Measurements from ENCODE around the gene TUBB6.

Gene TUBB6

DNA sequence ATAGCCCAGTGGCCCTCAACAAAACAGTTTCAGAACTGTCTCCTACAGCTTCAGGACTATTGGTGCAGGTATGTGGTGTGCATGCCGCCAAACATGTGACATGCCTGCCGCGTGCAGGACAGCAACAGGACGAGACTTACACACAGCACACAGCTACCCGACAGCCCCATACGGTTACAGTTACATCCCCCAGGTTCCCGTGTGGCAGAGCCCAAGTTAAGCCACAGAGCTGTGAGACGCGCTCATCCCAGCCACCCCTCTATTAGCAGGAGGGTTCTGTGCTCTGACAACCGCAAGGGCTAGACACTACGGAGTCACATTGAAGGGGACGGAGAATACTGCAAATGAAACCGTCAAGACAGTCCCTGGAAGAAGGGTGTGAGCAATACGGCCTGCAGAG, 16.4 kb upstream of the TUBB6 start:
- DNase-seq: no peak

DNA sequence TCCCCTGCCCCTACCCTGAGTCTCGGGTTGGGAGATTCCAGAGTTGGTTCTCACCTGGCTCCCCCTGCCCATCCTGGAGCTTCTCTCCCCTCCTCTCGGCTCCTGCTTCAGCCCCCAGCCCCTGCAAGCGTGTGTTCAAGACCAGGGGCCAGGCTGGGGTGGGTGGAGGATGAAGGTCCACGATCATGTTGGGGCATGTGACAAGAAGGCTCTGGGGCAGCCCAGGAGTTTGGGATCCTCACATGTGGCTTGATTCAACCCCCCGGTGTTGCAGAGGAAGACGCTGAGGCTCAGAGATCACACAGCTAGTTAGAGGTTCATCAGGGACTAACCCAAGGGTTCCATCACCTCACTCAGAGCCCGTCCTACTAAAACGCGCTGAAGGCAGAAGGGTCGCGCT, 14.2 kb upstream of the TUBB6 start:
- DNase-seq: no peak

DNA sequence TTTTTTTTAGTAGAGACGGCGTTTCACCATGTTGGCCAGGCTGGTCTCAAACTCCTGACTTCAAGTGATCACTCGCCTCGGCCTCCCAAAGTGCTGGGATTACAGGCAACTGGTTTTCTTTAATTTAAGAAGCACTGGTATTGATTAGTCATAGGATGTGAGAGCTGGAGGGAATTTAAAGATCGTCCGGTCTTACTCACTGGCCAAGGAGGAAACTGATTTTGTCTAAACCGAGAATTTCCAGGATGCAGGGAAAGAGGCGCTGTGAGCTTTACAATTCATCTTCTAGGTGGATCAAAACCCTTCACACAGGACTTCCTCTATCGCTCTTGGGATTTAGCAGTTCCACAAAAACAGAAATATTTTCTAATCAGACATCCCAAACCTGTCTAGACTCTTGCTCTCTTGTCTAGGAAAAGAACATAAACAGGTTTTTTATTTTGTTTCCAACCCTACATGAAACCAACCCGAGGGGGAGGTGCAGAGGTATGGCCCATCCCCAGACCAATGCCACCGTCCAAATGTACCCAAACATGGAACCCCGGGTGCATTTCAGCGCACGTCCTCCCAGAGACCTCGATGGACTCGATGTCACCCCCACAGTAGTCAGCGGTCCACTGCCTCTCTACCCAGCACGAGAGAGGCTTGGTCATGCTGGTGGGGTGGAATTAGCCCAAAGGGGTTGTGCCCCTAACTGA, 12.5 kb upstream of the TUBB6 start:
- DNase-seq: no peak

DNA sequence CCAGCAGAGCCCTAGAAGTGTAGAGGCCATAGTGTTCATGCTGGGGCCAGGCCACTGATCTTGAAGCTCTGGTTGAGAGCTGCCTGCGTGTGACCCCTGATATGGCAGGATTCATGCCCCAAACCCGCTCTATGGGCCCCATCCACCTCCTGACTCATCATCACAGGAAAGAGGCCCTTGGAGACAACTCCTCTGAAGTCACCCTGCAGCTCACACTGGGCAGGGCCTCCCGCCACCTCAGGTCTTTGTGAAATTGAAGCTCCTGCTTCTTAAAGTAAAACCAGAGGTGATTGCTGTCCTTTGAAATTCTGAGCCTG, 12.0 kb upstream of the TUBB6 start:
- DNase-seq: no peak

DNA sequence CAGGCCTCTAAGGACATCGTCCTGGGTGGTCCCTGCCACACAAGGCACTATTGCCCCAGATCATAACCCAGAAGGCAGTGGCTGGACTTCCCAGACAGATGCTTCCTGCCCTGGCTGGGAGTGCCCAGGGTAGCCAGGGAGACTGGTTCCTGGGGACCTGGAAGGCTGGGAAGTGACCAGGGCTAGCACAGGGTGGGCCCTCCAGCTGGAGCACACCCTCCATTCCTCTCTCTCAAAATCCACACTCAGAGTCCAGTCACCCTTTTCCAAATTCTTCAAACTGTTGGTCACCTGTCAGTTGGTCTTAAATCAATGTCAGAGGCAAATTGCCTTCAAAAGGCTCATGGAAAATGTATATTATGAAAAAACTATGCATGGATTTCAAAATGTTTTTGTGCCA, 11.6 kb upstream of the TUBB6 start:
- DNase-seq: no peak

DNA sequence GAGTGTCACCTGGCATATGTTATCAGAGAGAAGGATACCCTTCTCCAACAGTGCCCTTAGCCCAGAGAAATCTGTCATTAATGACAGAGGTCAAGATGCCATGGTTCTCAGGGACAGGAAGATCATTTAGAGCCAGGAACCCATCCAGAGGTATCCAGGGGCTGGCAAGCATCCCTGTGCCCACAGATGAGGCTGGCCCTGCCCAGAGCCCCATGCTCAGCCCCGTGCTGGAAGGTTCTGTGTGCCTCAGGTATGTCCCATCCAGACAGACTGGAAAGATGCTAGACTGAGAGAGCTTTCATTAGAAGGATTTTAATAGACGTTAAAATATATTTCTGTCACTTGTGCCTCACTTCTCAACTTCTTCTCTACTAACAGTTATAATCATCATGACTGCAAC, 8.2 kb upstream of the TUBB6 start:
- DNase-seq: no peak

DNA sequence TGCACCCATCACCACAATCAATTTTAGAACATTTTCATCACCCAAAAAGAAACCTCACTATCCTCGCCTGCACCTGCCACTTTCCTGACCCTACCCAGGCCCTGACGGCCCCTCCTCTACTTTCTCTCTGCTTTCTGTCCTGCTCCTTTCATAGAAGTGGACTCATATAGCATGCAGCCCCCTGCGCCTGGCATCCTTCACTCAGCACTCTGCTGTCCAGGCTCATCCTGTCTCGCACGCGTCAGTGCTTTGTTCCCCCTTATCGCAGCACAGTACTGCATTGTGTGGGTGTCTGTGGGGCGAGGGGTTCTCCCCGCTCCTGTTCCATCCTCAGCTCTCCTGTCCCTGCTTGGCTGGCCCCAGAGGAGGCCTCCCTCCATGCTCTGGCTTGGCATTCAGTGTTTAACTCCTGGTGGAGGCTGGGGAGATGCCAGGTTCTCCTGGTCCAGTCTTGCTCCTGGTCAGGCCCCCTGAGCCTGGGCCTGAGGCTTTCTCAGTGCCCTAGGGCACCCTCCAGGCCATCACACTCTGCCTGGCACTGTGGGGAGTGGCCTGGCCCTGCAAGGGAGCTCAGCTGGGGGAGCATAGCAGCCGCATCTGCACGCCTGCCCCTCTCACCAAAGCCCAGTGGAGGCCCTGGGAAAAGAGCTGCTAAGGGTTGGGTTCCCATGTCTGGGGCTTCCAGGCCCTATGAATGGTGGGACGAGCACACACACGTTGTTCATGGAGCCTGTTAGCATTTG, 6.6 kb upstream of the TUBB6 start:
- DNase-seq: no peak

DNA sequence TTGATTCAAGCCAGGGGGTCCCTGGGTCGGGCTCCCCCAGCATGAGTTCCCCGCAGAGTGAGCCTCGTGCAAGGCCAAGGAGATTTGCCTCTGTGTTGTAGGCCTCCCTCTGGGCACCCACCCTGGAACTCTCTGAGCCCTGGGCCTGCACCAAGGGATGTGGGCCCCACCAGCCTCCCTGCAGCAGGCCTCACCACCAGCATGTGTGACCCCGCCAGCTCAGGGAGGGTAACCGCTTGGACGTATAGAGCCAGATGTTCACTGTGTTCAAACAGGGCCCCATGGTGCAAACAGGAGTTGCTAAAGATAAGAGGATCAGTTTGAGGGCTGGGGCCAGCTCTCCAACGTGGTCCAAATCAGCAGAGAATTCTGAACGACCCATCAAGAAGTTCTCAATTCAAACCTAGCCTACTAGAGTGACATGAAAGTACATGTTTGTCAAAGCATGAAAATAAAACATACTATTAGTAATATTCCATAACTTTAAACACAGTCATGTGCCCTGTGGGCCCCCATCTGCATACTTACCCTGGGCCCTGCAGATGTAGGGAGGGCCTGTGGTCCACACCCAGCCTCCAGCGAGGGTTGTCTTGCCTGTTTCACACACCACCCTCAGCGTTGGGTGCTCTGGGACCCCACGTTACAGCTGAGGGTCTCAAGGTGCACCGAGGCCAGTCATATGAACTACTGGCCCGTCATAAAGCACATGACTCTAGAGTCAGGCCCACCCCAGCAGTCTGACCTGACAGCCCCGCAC, 5.5 kb upstream of the TUBB6 start:
- no peak for DNase-seq

DNA sequence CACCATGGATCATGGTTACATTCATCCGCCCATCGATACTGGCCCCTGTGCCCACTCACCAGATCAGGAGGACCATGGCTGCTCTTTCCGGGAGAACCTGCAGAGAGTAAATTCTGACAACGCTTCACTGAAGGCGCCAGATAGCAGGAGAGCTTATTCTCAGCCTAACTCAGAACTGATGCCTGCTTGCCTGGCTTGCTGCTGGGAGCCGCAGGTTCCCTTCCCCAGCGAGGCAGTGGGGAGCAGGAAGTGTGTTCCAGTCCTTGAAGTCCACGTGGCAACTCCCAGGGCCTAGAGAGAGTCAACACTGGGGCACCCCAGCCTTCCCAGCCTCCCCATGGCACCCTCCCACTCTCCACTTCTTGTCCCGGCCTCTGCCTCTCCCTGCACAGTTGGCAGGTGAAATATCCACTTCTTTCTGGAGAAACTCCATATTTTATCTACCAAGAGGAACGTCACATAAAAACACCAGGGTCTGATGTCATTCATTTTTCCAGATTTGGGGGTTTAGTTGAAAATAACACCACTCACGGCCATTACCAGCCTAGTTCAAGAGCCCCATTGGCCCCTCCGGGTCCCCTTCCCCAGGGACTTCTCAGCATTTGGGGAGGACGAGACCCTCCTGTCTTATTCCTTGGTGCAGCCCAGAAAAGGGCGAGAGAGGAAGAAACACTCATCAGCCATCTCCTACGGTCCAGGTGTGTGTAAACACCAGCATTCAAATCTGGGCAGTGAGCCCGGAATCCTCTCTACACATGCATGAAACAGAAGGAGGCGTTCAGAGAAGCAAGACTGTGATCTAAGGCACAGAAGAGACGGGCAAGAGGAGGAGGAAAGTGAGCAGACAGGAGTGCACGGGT, 3.5 kb upstream of the TUBB6 start:
- DNase-seq: no peak

DNA sequence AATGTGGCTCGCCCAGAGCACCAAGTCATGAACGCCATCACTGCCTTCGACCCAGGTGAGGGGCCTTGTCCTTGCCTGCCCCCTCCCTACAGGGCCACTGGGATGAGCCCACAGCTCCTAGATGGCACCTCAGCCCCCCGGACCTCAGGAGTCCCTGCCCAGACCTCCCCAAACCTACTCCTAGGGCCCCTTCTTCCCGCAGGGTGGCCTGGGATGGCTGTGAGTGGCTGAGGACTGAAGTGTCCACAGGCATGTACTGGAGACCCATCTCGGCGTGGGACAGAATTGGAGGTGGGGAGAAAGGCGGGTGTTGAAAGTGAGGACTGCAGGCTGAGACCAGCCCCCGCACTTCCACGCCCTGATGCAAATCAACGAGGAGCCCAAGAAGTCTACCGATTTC, 2.8 kb upstream of the TUBB6 start:
- DNase-seq: no peak

DNA sequence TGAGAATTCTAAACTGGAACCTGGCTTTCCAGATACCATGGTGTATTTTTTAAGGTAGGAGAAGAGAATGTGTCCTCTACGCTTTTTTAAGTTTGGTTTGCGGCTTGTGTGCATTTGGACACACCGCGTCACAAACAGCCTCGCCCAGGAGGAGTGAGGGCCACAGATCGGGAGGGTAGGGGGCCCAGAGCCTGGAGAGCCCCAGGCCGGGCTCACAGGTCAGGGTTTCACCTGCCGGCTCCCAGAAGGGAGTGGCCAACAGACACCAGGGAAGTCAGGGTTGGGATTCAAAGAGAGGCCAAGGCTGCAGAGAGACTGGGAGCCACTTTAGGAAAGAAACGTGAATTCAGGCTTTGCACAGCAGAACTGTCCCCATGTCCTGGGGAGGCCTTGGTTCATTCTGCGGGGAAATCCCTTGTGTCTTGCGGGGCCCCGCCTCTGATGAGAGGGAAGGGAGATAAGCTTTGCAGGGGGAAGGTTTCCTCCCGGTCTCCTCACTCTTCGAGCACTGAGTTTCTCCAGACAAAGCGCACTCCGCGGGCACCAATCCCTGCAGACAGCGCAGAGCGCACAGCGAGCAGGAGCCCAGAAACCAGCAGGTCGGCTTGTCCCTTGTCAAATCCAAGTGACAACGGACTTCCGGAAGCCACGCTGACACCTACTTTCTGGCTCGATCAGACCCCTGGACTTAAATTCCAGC, 2.0 kb upstream of the TUBB6 start:
- DNase-seq: no peak

DNA sequence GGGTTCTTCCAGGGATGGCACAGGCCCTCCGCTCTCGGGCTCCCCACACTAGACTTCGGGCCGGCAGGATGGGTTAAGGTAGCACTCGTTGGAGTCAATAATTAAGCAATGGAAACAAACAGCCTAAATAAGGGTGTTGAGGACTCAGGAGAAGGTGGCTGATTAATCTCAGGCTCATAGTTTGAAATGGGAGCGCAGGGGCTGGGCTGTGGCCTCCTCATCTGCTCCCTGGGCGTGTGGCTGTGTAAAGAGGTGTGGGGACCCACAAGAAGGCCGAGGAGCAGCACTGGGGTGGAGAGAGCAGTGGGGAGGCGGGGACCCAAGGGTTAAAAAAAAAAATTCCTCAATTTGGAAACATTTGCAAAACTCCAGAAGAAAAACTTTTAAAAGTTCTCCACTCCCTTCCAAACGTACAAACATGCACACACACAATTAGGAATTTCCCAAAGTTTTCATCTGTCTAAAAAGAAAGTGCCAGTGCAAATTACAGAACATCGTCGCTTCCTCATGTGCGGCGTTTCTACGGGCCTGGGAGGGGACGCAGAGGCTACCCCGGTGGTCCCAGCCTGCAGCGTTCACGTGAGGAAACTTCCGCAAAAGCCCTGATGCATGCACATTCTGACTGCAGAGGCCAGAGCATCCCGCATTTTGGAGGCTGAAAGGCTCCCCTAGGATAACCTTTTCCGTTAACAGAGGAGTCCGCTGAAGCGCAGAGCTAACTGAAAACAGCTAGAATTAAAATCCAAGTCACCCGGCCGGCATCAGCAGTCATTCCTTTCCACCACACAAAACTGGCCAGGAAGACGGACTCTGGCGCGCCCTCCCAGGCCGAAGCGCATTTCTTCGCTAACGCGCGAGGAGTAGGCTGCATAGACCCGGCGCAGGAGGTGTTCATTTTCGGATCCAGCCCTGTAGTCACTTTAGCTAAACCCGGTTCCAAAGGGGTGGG, 1.0 kb upstream of the TUBB6 start:
- no peak for DNase-seq

DNA sequence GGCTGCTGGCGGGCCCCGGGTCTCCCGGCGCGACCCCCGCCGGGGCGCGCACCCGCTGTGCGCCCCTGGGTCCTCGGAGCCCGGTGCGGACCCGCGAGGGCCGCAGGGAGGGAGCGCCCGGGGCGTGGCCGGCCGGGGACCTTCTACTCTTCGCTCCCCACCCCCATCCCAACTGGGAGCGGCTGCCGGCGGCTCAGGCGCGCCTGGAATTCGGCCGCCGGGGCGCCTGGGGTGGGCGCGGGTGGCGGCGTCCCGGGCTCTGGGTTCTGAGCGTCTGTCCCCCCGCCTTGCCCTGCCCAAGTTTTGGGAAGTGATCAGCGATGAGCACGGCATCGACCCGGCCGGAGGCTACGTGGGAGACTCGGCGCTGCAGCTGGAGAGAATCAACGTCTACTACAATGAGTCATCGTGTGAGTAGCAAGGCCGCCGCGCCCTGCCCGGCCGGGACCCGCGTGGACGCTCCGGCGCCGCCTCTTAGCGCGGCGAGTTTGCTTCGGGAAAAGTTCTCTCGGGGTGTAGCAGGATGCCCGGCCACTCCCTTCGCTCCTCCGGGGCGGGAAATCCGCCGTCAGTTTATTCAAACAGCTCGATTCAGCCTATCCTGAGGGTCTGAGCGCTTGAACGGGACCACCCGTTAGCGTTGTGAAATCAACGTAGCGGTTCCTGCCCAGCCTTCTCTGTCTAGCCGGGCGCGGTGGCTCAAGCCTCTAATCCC, 502 bp downstream of the TUBB6 start:
- no peak for DNase-seq

DNA sequence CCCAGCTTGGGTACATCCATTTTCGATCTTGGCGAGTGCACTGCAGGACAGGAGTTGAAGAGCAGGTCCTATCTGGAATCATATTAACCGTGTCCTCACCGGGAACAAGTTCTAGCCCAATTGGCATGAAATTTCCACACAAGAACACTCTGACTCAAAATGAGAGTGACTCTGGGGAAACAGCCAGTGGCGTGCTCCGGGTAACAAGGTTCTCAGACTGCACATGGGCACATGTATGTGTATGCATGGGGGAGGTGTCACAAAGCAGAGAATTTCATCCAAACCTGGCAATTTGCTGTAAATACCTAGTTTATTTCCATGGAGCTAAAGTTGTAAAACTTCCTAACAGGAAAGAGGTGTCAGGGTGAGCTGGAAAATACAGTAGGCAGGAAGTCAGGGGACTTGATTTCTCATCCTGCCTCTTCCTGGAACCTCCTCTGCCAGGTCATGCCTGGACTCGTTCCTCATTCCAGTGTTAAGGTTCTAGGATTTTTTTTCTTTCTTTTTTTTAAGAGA, 1.7 kb downstream of the TUBB6 start:
- DNase-seq: no peak

DNA sequence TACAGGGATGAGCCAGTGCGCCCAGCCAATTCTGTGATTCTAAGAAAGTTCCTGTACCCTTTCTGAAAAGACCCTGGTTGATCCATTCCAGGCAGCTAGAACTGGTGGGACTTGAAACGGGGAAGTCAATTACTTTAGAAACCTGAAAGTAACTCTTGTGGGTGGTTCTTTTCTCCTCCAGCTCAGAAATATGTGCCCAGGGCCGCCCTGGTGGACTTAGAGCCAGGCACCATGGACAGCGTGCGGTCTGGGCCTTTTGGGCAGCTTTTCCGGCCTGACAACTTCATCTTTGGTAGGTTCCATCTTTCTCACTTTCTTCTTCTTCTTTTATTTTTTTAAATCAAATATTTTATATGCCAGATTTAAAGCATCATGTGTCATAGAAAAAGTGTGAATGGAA, 2.7 kb downstream of the TUBB6 start:
- no peak for DNase-seq

DNA sequence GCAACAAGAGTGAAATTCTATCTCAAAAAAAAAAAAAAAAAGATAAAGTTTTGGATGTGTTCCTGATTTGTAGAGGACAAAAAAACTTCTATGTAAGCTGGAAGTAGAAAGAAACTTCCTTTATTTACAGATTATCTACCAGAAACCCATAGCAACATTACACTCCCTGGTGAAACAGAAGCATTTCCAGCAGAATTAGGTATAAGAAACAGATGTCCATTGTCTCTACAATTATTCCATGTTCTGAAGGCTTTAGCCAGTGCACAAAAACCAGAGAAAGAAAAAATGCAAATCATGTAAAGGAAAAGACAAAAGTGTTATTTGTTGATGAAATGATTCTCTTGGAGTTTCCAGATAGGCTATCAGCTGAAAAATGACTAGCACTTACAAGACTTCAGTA, 4.9 kb downstream of the TUBB6 start:
- DNase-seq: no peak

DNA sequence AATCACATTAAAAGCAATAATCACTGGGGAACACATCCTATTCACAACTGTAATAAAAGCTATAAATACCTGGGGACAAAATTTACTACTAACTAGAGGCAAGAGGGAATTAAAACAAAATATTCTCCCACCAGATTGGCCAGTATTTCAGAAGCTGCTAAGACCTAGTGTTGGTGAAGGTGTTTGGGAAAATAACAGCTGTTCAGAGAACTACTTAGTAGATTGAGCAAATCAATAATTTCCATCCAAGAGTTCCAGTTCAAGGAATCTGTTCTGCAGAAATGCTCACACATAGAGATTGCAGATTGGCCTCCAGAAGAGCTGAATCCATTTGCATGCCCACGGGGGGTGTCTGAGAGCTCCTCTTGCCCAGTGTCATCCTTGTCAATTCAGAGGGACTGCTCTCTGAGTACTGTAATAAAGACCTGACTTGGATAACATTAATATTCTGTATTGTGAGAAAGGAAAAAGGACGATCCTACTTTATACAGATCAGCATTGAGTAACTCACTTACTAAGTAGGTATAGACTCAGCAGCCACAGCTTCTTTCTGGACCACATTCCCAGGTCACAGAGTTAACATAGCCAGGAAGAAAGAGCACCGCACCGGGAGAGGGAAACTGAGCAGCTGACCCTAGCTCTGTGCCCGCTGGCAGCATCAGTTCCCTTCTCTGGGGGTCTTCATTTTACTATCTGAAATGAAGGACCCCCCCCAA, 5.6 kb downstream of the TUBB6 start:
- no peak for DNase-seq

DNA sequence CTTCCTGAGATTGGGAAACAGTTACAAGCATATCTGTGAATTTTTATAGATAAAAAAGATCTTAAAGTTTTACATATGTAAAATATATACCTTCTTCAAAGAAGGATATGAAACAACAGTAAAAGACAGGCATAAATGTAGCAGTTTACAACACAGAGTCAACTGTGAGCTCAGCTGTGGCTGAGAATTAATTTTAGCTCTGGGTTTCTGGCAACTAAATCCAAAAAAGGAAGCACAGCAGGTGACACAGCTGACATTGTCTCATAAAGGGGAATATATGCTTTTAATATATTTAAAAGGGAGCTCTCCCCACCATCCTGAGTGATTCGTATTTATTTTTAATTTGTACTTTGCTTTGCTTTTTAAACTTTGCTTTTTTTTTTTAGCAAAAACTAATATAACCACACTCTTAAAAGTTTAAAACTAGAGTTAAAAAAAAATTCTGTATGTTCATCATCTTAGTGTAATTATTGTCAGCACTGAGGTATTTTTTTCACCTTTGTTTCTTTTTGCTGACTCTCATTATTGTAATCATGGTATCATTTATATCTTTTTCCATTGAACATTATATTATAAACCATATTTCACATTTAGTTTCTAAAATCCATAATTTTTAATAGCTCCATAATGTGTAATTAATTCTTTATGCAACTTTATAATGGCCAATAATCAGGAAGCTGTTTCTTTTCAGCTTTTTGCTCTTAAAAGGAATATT, 6.7 kb downstream of the TUBB6 start:
- no peak for DNase-seq

DNA sequence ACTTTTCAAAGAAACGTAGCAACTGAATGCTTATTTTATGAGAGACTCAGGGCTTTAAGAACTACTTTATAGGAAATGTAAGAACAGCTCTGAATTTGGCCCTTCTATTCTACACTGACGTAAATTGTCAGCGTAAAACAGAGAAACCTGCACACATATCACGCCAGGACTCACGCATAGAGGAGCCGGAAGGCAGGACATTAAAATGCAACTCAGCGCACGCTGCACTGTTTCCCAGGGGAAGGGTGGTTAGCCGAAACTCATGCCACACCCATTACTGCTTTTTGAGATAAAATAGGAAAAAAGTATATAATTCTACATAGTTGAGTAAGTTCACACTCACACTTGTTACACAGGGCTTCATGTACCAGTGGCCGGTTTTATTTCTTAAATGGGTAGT, 7.4 kb downstream of the TUBB6 start:
- DNase-seq: no peak

Data from stimulated activated CD4-positive, alpha-beta T cell treated with anti-CD3 and anti-CD28 coated beads, Interleukin-12 subunit alpha, Interleukin-12 subunit beta, amount 100 ng/mL, for 4 hours (primary cell).